Hepatocyte (in vitro differentiated cells): Measurements from ENCODE around the gene OPN1MW3. TPM values are rescaled to one million over a fixed set of nuclear protein-coding genes. Genes with fewer than 3 reads are reported as not detected.

Source experiments
- DNase-seq: peaks from one replicate; pipeline ENCODE4 v3.0.0-alpha.2; 2016; ENCODE audit warnings: low spot score
- H2AFZ ChIP-seq: fragments of 200-600 bp; sonication (generic); 2 replicates; pipeline ENCODE4 v1.6.0; 2016; ENCODE audit warnings: antibody characterized with exemption, mild to moderate bottlenecking
- H3K27ac ChIP-seq: fragments of 200-600 bp; sonication (generic); 2 replicates; pipeline ENCODE4 v1.5.1; 2016; ENCODE audit warnings: mild to moderate bottlenecking
- H3K27me3 ChIP-seq: fragments of 200-600 bp; sonication (generic); 2 replicates; pipeline ENCODE4 v1.6.1; 2016
- H3K36me3 ChIP-seq: fragments of 200-600 bp; sonication (generic); replicated peaks from 2 replicates; pipeline ENCODE4 v1.5.1; 2016; ENCODE audit warnings: low read depth; ENCODE audit not compliant: insufficient read depth
- H3K4me1 ChIP-seq: fragments of 200-600 bp; sonication (generic); 2 replicates; pipeline ENCODE4 v1.5.1; 2016; ENCODE audit warnings: mild to moderate bottlenecking, moderate library complexity; ENCODE audit not compliant: insufficient read depth
- H3K4me2 ChIP-seq: fragments of 200-600 bp; sonication (generic); 2 replicates; pipeline ENCODE4 v1.6.0; 2016
- H3K4me3 ChIP-seq: fragments of 200-600 bp; sonication (generic); 2 replicates; pipeline ENCODE4 v1.5.1; 2016; ENCODE audit warnings: mild to moderate bottlenecking
- H3K79me2 ChIP-seq: fragments of 200-600 bp; sonication (generic); 2 replicates; pipeline ENCODE4 v1.6.0; 2017; ENCODE audit warnings: mild to moderate bottlenecking
- H3K9me2 ChIP-seq: fragments of 200-600 bp; sonication (generic); replicated peaks from 2 replicates; pipeline ENCODE4 v1.6.0; 2017; ENCODE audit warnings: mild to moderate bottlenecking; ENCODE audit not compliant: insufficient read depth
- H3K9me3 ChIP-seq: fragments of 200-600 bp; sonication (generic); 2 replicates; pipeline ENCODE4 v1.5.1; 2016; ENCODE audit warnings: low read depth, mild to moderate bottlenecking
- H4K20me1 ChIP-seq: fragments of 200-600 bp; sonication (generic); 2 replicates; pipeline ENCODE4 v1.6.0; 2016; ENCODE audit warnings: mild to moderate bottlenecking; ENCODE audit not compliant: insufficient read depth, poor library complexity, severe bottlenecking
- CTCF ChIP-seq: fragments of 200-600 bp; sonication (generic); IDR thresholded peaks from 2 replicates; pipeline ENCODE4 v1.5.1; 2016; ENCODE audit warnings: antibody characterized with exemption, mild to moderate bottlenecking; ENCODE audit not compliant: poor library complexity
- EZH2 ChIP-seq: fragments of 200-600 bp; sonication (generic); IDR thresholded peaks from 2 replicates; pipeline ENCODE4 v1.6.1; 2016; ENCODE audit warnings: antibody characterized with exemption, mild to moderate bottlenecking, borderline replicate concordance
- EZH2phosphoT487 ChIP-seq: fragments of 200-600 bp; sonication (generic); IDR thresholded peaks from one replicate; pipeline ENCODE4 v1.6.1; 2018; ENCODE audit warnings: antibody characterized with exemption, mild to moderate bottlenecking, low read depth, moderate library complexity; ENCODE audit not compliant: unreplicated experiment, severe bottlenecking
- WGBS: methylation state at CpG from one replicate; pipeline ENCODE4 v1.1.6; 2016; ENCODE audit warnings: low lambda C conversion rate; ENCODE audit errors: missing lambda C conversion rate; 5-methylcytosine and 5-hydroxymethylcytosine counted together
- polyA plus RNA-seq: library from polyadenylated mRNA; unstranded; fragments of >200 nt; fragmentation: Nextera tagmentation; extraction: Ambion mirVana; gene quantifications from 2 replicates; pipeline ENCODE4 v1.2.1, GENCODE V29; 2016
- total RNA-seq: library from RNA; depleted of rRNA; stranded (reverse); fragments of >200 nt; gene quantifications from 2 replicates; pipeline ENCODE4 v1.2.3, GENCODE V29; 2014

The OPN1MW3 gene
- total and polyA plus RNA-seq, 2 experiments from 2014 or later: not detected

- H3K4me2 ChIP-seq: no peak overlapping the region
- 78% methylated on average over 10 of the region's 10 CpGs for WGBS
- no peaks in the 10 kb centered on the region for H3K9me3 ChIP-seq
- H4K20me1 ChIP-seq: no peaks in the 10 kb centered on the region
- no peaks in the 10 kb centered on the region for H3K27me3 ChIP-seq
- no peak overlapping the region for H3K4me3 ChIP-seq
- no peaks in the 10 kb centered on the region for H3K9me2 ChIP-seq
- H3K27ac ChIP-seq: no peak overlapping the region
- no peak for TF ChIP-seq CTCF
- TF ChIP-seq EZH2phosphoT487: no peak
- no peak for TF ChIP-seq EZH2
- H3K36me3 ChIP-seq: no peaks in the 10 kb centered on the region
- DNase-seq: no peak
- no peaks in the 10 kb centered on the region for H3K79me2 ChIP-seq
- no peak overlapping the region for H2AFZ ChIP-seq
- no peaks in the 10 kb centered on the region for H3K4me1 ChIP-seq
Observed at GRCh38 chrX:154304846-154305245, 47.5 kb downstream of the OPN1MW3 start.

- Histone ChIP-seq H4K20me1 (no peaks in the 10 kb centered on the region), H3K4me2 (no peak overlapping the region), H2AFZ (no peak overlapping the region), H3K36me3 (no peaks in the 10 kb centered on the region), H3K27ac (no peak overlapping the region), H3K9me2 (no peaks in the 10 kb centered on the region), H3K4me1 (no peaks in the 10 kb centered on the region), H3K9me3 (no peaks in the 10 kb centered on the region), H3K4me3 (no peak overlapping the region), H3K79me2 (no peaks in the 10 kb centered on the region), H3K27me3 (no peaks in the 10 kb centered on the region)
- no peak for TF ChIP-seq EZH2
- TF ChIP-seq CTCF: no peak
- no peak for TF ChIP-seq EZH2phosphoT487
- no peak for DNase-seq
- 81% methylated on average over 11 of the region's 11 CpGs for WGBS
Observed at GRCh38 chrX:154305541-154306205, 48.3 kb downstream of the OPN1MW3 start.

GRCh38 chrX:154307202-154307601, 49.8 kb downstream of the OPN1MW3 start:
- Histone ChIP-seq H4K20me1 (no peaks in the 10 kb centered on the region), H2AFZ (no peak overlapping the region), H3K4me1 (no peaks in the 10 kb centered on the region), H3K9me2 (no peaks in the 10 kb centered on the region), H3K4me3 (no peak overlapping the region), H3K79me2 (no peaks in the 10 kb centered on the region), H3K36me3 (no peaks in the 10 kb centered on the region), H3K4me2 (no peak overlapping the region), H3K27ac (no peak overlapping the region), H3K9me3 (no peaks in the 10 kb centered on the region), H3K27me3 (no peaks in the 10 kb centered on the region)
- TF ChIP-seq EZH2: no peak
- TF ChIP-seq EZH2phosphoT487: no peak
- TF ChIP-seq CTCF: no peak
- DNase-seq: no peak
- WGBS: 78% methylated on average over 6 of the region's 6 CpGs
